Smooth muscle cell (in vitro differentiated cells): Measurements from ENCODE around the gene CCDC116. TPM values are rescaled to one million over a fixed set of nuclear protein-coding genes. Genes with fewer than 3 reads are reported as not detected.

ENCODE experiments used
- DNase-seq: peaks from one replicate; lab custom pipeline; 2025; ENCODE audit not compliant: unreplicated experiment; lab: John Stamatoyannopoulos, UW
- H2AFZ ChIP-seq: fragments of 200-600 bp; sonication (generic); 2 replicates; pipeline ENCODE4 v1.6.0; 2016; ENCODE audit warnings: antibody characterized with exemption, low read depth, mild to moderate bottlenecking
- H3F3A ChIP-seq: fragments of 200-600 bp; sonication (generic); 2 replicates; pipeline ENCODE4 v1.6.0; 2017; ENCODE audit warnings: antibody characterized with exemption, low read depth
- H3K27ac ChIP-seq: fragments of 200-600 bp; sonication (generic); 2 replicates; pipeline ENCODE4 v1.5.1; 2016; ENCODE audit warnings: low read depth, mild to moderate bottlenecking
- H3K27me3 ChIP-seq: fragments of 200-600 bp; sonication (generic); 2 replicates; pipeline ENCODE4 v1.6.1; 2016; ENCODE audit warnings: low read depth, mild to moderate bottlenecking
- H3K36me3 ChIP-seq: fragments of 200-600 bp; sonication (generic); 2 replicates; pipeline ENCODE4 v1.5.1; 2016; ENCODE audit warnings: low read depth
- H3K4me1 ChIP-seq: fragments of 200-600 bp; sonication (generic); 2 replicates; pipeline ENCODE4 v1.5.1; 2016; ENCODE audit warnings: low read depth
- H3K4me2 ChIP-seq: fragments of 200-600 bp; sonication (generic); 2 replicates; pipeline ENCODE4 v1.6.0; 2016; ENCODE audit warnings: mild to moderate bottlenecking
- H3K4me3 ChIP-seq: fragments of 200-600 bp; sonication (generic); 2 replicates; pipeline ENCODE4 v1.5.1; 2016; ENCODE audit warnings: mild to moderate bottlenecking
- H3K79me2 ChIP-seq: fragments of 200-600 bp; sonication (generic); 2 replicates; pipeline ENCODE4 v1.6.0; 2016; ENCODE audit warnings: low read depth, mild to moderate bottlenecking
- H3K9ac ChIP-seq: fragments of 200-600 bp; sonication (generic); 2 replicates; pipeline ENCODE4 v1.6.0; 2016; ENCODE audit warnings: low read depth
- H3K9me3 ChIP-seq: fragments of 200-600 bp; sonication (generic); replicated peaks from 2 replicates; pipeline ENCODE4 v1.5.1; 2016; ENCODE audit warnings: low read depth
- H4K20me1 ChIP-seq: fragments of 200-600 bp; sonication (generic); 2 replicates; pipeline ENCODE4 v1.6.0; 2016; ENCODE audit warnings: low read depth
- CTCF ChIP-seq: fragments of 200-600 bp; sonication (generic); IDR thresholded peaks from 2 replicates; pipeline ENCODE4 v1.5.1; 2017; ENCODE audit warnings: borderline replicate concordance, mild to moderate bottlenecking, antibody characterized with exemption; ENCODE audit not compliant: insufficient read depth, poor library complexity, severe bottlenecking
- WGBS: methylation state at CpG from one replicate; pipeline ENCODE4 v1.1.7; 2016; ENCODE audit warnings: low lambda C conversion rate; 5-methylcytosine and 5-hydroxymethylcytosine counted together
- polyA plus RNA-seq: library from polyadenylated mRNA; unstranded; fragments of >200 nt; fragmentation: Nextera tagmentation; extraction: Ambion mirVana; gene quantifications from 2 replicates; pipeline ENCODE4 v1.2.1, GENCODE V29; 2016
- total RNA-seq: library from RNA; depleted of rRNA; stranded (reverse); fragments of >200 nt; gene quantifications from 2 replicates; pipeline ENCODE4 v1.2.3, GENCODE V29; 2014

Gene CCDC116
- total and polyA plus RNA-seq, 2 experiments from 2014 or later, result 1.8 TPM; not detected in 1

GRCh38 chr22:21629255-21630149 is 3.1 kb upstream of the CCDC116 start, which contains the start of gene YDJC:
Gene YDJC (minus strand): TSS chr22:21630022. CDS start chr22:21630014, 8 bp downstream.
- peaks cover 2% of the 10 kb centered on the region for H3K79me2 ChIP-seq
- H3K4me3 ChIP-seq, result peak within 1 kb of the TSS; percentile 80
- H3K9ac ChIP-seq, result peak within 1 kb of the TSS; percentile 71
- peak within 1 kb of the TSS; percentile 1 for H2AFZ ChIP-seq
- no peaks in the 10 kb centered on the region for H3K36me3 ChIP-seq
- H4K20me1 ChIP-seq, result peaks cover 46% of the 10 kb centered on the region
- 1% methylated on average over 85 of the region's 93 CpGs for WGBS
- H3K4me2 ChIP-seq, result peak within 1 kb of the TSS; percentile 93
- peak within 1 kb of the TSS; percentile 7 for H3K27ac ChIP-seq
- H3K4me1 ChIP-seq, result no peaks in the 10 kb centered on the region
- H3F3A ChIP-seq, result no peaks in the 10 kb centered on the region
- H3K27me3 ChIP-seq, result no peaks in the 10 kb centered on the region
- H3K9me3 ChIP-seq, result no peaks in the 10 kb centered on the region
- TF ChIP-seq CTCF, result peak; percentile 38
- peak; percentile 56 for DNase-seq

- no peak overlapping the region for H3K4me3 ChIP-seq
- peaks cover 31% of the 10 kb centered on the region for H4K20me1 ChIP-seq
- no peak for DNase-seq
- no peaks in the 10 kb centered on the region for H3K4me1 ChIP-seq
- no peak overlapping the region for H3K27ac ChIP-seq
- H3K9me3 ChIP-seq, result no peaks in the 10 kb centered on the region
- 94% methylated on average over 4 of the region's 4 CpGs for WGBS
- H3K27me3 ChIP-seq, result no peaks in the 10 kb centered on the region
- no peaks in the 10 kb centered on the region for H3F3A ChIP-seq
- H3K79me2 ChIP-seq, result peaks cover 2% of the 10 kb centered on the region
- H3K9ac ChIP-seq, result no peak overlapping the region
- H3K36me3 ChIP-seq, result no peaks in the 10 kb centered on the region
- no peak for TF ChIP-seq CTCF
- H3K4me2 ChIP-seq, result no peak overlapping the region
- H2AFZ ChIP-seq, result no peak overlapping the region
Measured at GRCh38 chr22:21631025-21631424, 1.5 kb upstream of the CCDC116 start.

GRCh38 chr22:21632931-21633330 is 371 bp downstream of the CCDC116 start:
- no peaks in the 10 kb centered on the region for H3K27me3 ChIP-seq
- H3K4me2 ChIP-seq, result no peak overlapping the region
- 98% methylated on average over 18 of the region's 18 CpGs for WGBS
- no peaks in the 10 kb centered on the region for H3K4me1 ChIP-seq
- H3K36me3 ChIP-seq, result no peaks in the 10 kb centered on the region
- H3F3A ChIP-seq, result no peaks in the 10 kb centered on the region
- no peak for DNase-seq
- no peak overlapping the region for H3K4me3 ChIP-seq
- peaks cover 2% of the 10 kb centered on the region for H3K79me2 ChIP-seq
- no peak overlapping the region for H3K9ac ChIP-seq
- H3K9me3 ChIP-seq, result no peaks in the 10 kb centered on the region
- peaks cover 14% of the 10 kb centered on the region for H4K20me1 ChIP-seq
- no peak for TF ChIP-seq CTCF
- H2AFZ ChIP-seq, result no peak overlapping the region
- H3K27ac ChIP-seq, result no peak overlapping the region
